Activated CD4-positive, alpha-beta memory T cell treated with anti-CD3 and anti-CD28 coated beads, Interleukin-2, amount 10 ng/mL, durations not matched to agents 7 days and 5 days (primary cell): ENCODE results near the gene RAD51C. TPM values are rescaled to one million over a fixed set of nuclear protein-coding genes. Genes with fewer than 3 reads are reported as not detected.
A peak's percentile ranks its signal among the peaks of the same experiment; 100 is the strongest.
"Not testable (repeated sequence)": the region's sequence is repeated elsewhere in the genome, so short reads cannot be mapped to it uniquely, and the experiment has no call there.

Source experiments
- CTCF ChIA-PET: fragments of 350-600 bp; sonication (Branson Sonifier 250); formaldehyde crosslinking; loops from one replicate; lab custom pipeline; 2021; ENCODE audit warnings: antibody characterized with exemption, inconsistent platforms; lab: Charles Lee
- POLR2A ChIA-PET: fragments of 350-600 bp; sonication (Branson Sonifier 250); formaldehyde crosslinking; loops from one replicate; lab custom pipeline; 2021; ENCODE audit warnings: antibody characterized with exemption; lab: Charles Lee
- DNase-seq: peaks from one replicate; pipeline ENCODE4 v3.0.0-alpha.2; 2020
- H3K27ac Mint-ChIP-seq: one replicate; pipeline ENCODE4 v1.8.0; 2021; ENCODE audit warnings: mild to moderate bottlenecking, mixed read lengths
- H3K27me3 Mint-ChIP-seq: one replicate; pipeline ENCODE4 v1.8.0; 2021; ENCODE audit warnings: mixed read lengths
- H3K36me3 Mint-ChIP-seq: one replicate; pipeline ENCODE4 v1.8.0; 2021; ENCODE audit warnings: low read depth, mixed read lengths
- H3K4me1 Mint-ChIP-seq: one replicate; pipeline ENCODE4 v1.8.0; 2021; ENCODE audit warnings: mixed read lengths
- H3K4me3 Mint-ChIP-seq: one replicate; pipeline ENCODE4 v1.8.0; 2021; ENCODE audit warnings: mild to moderate bottlenecking, mixed read lengths
- H3K9me3 Mint-ChIP-seq: one replicate; pipeline ENCODE4 v1.8.0; 2021; ENCODE audit warnings: mixed read lengths
- total RNA-seq, 2 experiments: library from RNA; stranded (reverse); gene quantifications; one replicate each; pipeline ENCODE4 v1.2.3, GENCODE V29; 2021

RAD51C gene
- total RNA-seq, 2 experiments from 2014 or later, result 55.2 to 59.6 TPM

- Mint-ChIP-seq H3K27me3 (no peaks in the 10 kb centered on the region), H3K27ac (peak overlapping the region; percentile 21), H3K36me3 (peaks cover 29% of the 10 kb centered on the region), H3K4me3 (no peak overlapping the region), H3K9me3 (no peaks in the 10 kb centered on the region), H3K4me1 (peaks cover 52% of the 10 kb centered on the region)
- CTCF ChIA-PET, result interaction anchor here (0.6 to 1.2 kb wide), 4 partner anchors 89 to 301 kb away, joined by 3 read pairs; no protein-coding TSS in a partner anchor
- POLR2A ChIA-PET, result interaction anchor here (3.2 to 4.1 kb wide), 2 partner anchors 11 to 72 kb away, joined by 40 to 42 read pairs; partner anchors contain the start of genes RAD51C and TEX14
- no peak for DNase-seq
Measured at GRCh38 chr17:58703916-58704286, 11.5 kb downstream of the RAD51C start.

- Mint-ChIP-seq H3K27me3 (no peaks in the 10 kb centered on the region), H3K27ac (peak overlapping the region; percentile 63), H3K9me3 (no peaks in the 10 kb centered on the region), H3K36me3 (peaks cover 34% of the 10 kb centered on the region), H3K4me1 (peaks cover 48% of the 10 kb centered on the region), H3K4me3 (no peak overlapping the region)
- DNase-seq, result no peak
- ChIA-PET CTCF (interaction anchor here (0.6 to 1.6 kb wide), 2 partner anchors 10 to 38 kb away, joined by 3 to 4 read pairs; no protein-coding TSS in a partner anchor), POLR2A (interaction anchor here (1.0 to 3.9 kb wide), 4 partner anchors 12 to 75 kb away, joined by 3 to 25 read pairs (median 10); partner anchors contain the start of genes RAD51C and TEX14)
Measured at GRCh38 chr17:58706351-58707140, 14.1 kb downstream of the RAD51C start.

GRCh38 chr17:58710948-58711552 lies 18.6 kb downstream of the RAD51C start:
- Mint-ChIP-seq H3K9me3 (no peaks in the 10 kb centered on the region), H3K27me3 (no peaks in the 10 kb centered on the region), H3K4me3 (no peak overlapping the region), H3K27ac (no peak overlapping the region), H3K36me3 (peaks cover 29% of the 10 kb centered on the region), H3K4me1 (peaks cover 16% of the 10 kb centered on the region)
- CTCF ChIA-PET, result interaction anchor here (0.6 to 2.2 kb wide), 12 partner anchors 8 to 394 kb away, joined by 3 to 26 read pairs (median 4); partner anchors contain the start of genes RAD51C and TEX14
- POLR2A ChIA-PET, result interaction anchor here (0.6 to 1.8 kb wide), 6 partner anchors 9 to 293 kb away, joined by 3 to 6 read pairs (median 5); partner anchors contain the start of gene RAD51C
- DNase-seq, result peak; percentile 23

GRCh38 chr17:58722274-58722673 lies 29.9 kb downstream of the RAD51C start:
- H3K9me3 Mint-ChIP-seq, result no peaks in the 10 kb centered on the region

GRCh38 chr17:58722696-58723095 lies 30.3 kb downstream of the RAD51C start:
- POLR2A ChIA-PET, result no interaction called here

More at GRCh38 chr17:58722274-58722673, 29.9 kb downstream of the RAD51C start:
- Mint-ChIP-seq H3K27me3 (no peaks in the 10 kb centered on the region), H3K27ac (no peak overlapping the region), H3K36me3 (peaks cover 21% of the 10 kb centered on the region), H3K4me3 (no peak overlapping the region), H3K4me1 (no peaks in the 10 kb centered on the region)
- DNase-seq, result no peak
- ChIA-PET CTCF (interaction anchor here (1.0 kb wide), 1 partner anchor 11 kb away, joined by 4 read pairs; no protein-coding TSS in a partner anchor), POLR2A (no interaction called here)

GRCh38 chr17:58728798-58729197 lies 36.4 kb downstream of the RAD51C start:
- ChIA-PET POLR2A (interaction anchor here (0.9 kb wide), 1 partner anchor 97 kb away, joined by 3 read pairs; no protein-coding TSS in a partner anchor), CTCF (interaction anchor here (1.1 kb wide), 1 partner anchor 151 kb away, joined by 3 read pairs; no protein-coding TSS in a partner anchor)
- no peak for DNase-seq
- Mint-ChIP-seq H3K27ac (no peak overlapping the region), H3K4me1 (no peaks in the 10 kb centered on the region), H3K9me3 (no peaks in the 10 kb centered on the region), H3K4me3 (no peak overlapping the region), H3K27me3 (no peaks in the 10 kb centered on the region), H3K36me3 (peaks cover 17% of the 10 kb centered on the region)

More at GRCh38 chr17:58722696-58723095, 30.3 kb downstream of the RAD51C start:
- no peaks in the 10 kb centered on the region for H3K27me3 Mint-ChIP-seq
- H3K4me1 Mint-ChIP-seq, result no peaks in the 10 kb centered on the region
- peaks cover 21% of the 10 kb centered on the region for H3K36me3 Mint-ChIP-seq
- no peaks in the 10 kb centered on the region for H3K9me3 Mint-ChIP-seq
- no peak overlapping the region for H3K27ac Mint-ChIP-seq
- DNase-seq, result no peak
- H3K4me3 Mint-ChIP-seq, result no peak overlapping the region
- CTCF ChIA-PET, result no interaction called here

GRCh38 chr17:58730937-58731336 lies 38.5 kb downstream of the RAD51C start:
- no peak overlapping the region for H3K27ac Mint-ChIP-seq
- CTCF ChIA-PET, result no interaction called here
- H3K4me3 Mint-ChIP-seq, result no peak overlapping the region
- H3K9me3 Mint-ChIP-seq, result no peaks in the 10 kb centered on the region
- POLR2A ChIA-PET, result no interaction called here
- H3K27me3 Mint-ChIP-seq, result no peaks in the 10 kb centered on the region
- no peak for DNase-seq
- no peaks in the 10 kb centered on the region for H3K4me1 Mint-ChIP-seq
- H3K36me3 Mint-ChIP-seq, result peaks cover 9% of the 10 kb centered on the region

- Mint-ChIP-seq H3K4me1 (no peaks in the 10 kb centered on the region), H3K4me3 (no peak overlapping the region), H3K27ac (no peak overlapping the region), H3K27me3 (no peaks in the 10 kb centered on the region), H3K36me3 (peaks cover 5% of the 10 kb centered on the region), H3K9me3 (no peaks in the 10 kb centered on the region)
- POLR2A ChIA-PET, result no interaction called here
- CTCF ChIA-PET, result interaction anchor here (0.7 to 0.9 kb wide), 2 partner anchors 146 to 787 kb away, joined by 3 read pairs; no protein-coding TSS in a partner anchor
- DNase-seq, result no peak
Measured at GRCh38 chr17:58734040-58734439, 41.6 kb downstream of the RAD51C start.

GRCh38 chr17:58734811-58735210 lies 42.4 kb downstream of the RAD51C start:
- Mint-ChIP-seq H3K27ac (no peak overlapping the region), H3K36me3 (peaks cover 5% of the 10 kb centered on the region), H3K27me3 (no peaks in the 10 kb centered on the region), H3K9me3 (no peaks in the 10 kb centered on the region), H3K4me1 (no peaks in the 10 kb centered on the region), H3K4me3 (no peak overlapping the region)
- no peak for DNase-seq
- POLR2A ChIA-PET, result no interaction called here
- CTCF ChIA-PET, result no interaction called here

- Mint-ChIP-seq H3K9me3 (no peaks in the 10 kb centered on the region), H3K27me3 (no peaks in the 10 kb centered on the region), H3K27ac (no peak overlapping the region), H3K36me3 (no peaks in the 10 kb centered on the region), H3K4me3 (no peak overlapping the region), H3K4me1 (no peaks in the 10 kb centered on the region)
- DNase-seq, result no peak
- ChIA-PET POLR2A (no interaction called here), CTCF (no interaction called here)
Measured at GRCh38 chr17:58741121-58741625, 48.8 kb downstream of the RAD51C start.

- no peaks in the 10 kb centered on the region for H3K36me3 Mint-ChIP-seq
Measured at GRCh38 chr17:58747674-58748073, 55.3 kb downstream of the RAD51C start.

GRCh38 chr17:58749627-58750026 lies 57.2 kb downstream of the RAD51C start:
- peaks cover 21% of the 10 kb centered on the region for H3K27me3 Mint-ChIP-seq
- not testable (repeated sequence) for H3K9me3 Mint-ChIP-seq, H3K36me3 Mint-ChIP-seq, H3K4me3 Mint-ChIP-seq, H3K27ac Mint-ChIP-seq, DNase-seq, H3K4me1 Mint-ChIP-seq
- ChIA-PET CTCF (interaction anchor here (0.6 to 1.0 kb wide), 2 partner anchors 16 to 39 kb away, joined by 3 read pairs; no protein-coding TSS in a partner anchor), POLR2A (interaction anchor here (1.9 kb wide), 1 partner anchor 118 kb away, joined by 7 read pairs; no protein-coding TSS in a partner anchor)

More at GRCh38 chr17:58747674-58748073, 55.3 kb downstream of the RAD51C start:
- H3K4me1 Mint-ChIP-seq, result no peaks in the 10 kb centered on the region
- H3K27me3 Mint-ChIP-seq, result peaks cover 8% of the 10 kb centered on the region
- ChIA-PET CTCF (no interaction called here), POLR2A (no interaction called here)
- no peak overlapping the region for H3K27ac Mint-ChIP-seq
- H3K9me3 Mint-ChIP-seq, result no peaks in the 10 kb centered on the region
- H3K4me3 Mint-ChIP-seq, result no peak overlapping the region
- no peak for DNase-seq
